ENCODE results near the gene GREB1L. TPM values are rescaled to one million over a fixed set of nuclear protein-coding genes. Genes with fewer than 3 reads are reported as not detected.

The GREB1L gene
- total RNA-seq, 1 experiment from 2014 or later: 0.26 TPM

DNA sequence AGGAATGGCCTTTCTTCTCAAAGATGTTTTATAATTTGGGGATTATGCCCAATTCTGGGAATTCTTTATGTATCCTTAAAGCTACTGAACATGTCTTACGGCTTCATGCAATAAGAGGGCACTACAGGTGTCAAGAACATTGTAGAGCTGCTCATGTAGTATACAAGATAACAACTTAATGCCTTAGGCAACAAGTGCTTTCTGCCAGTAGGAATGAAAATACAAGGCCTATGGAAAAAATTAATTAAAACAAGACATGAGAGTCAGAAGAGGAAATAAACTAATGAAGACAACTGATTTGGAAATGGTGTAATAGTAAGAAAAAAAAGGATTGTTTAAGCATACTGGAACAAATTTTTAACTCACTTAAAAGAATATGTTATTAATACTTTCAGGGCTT, 27.3 kb downstream of the GREB1L start:
- Mint-ChIP-seq H3K9me3 (no peaks in the 10 kb centered on the region), H3K36me3 (no peaks in the 10 kb centered on the region), H3K4me1 (peaks cover 22% of the 10 kb centered on the region), H3K27ac (no peak overlapping the region), H3K27me3 (ENCODE audit: low read depth) (no peaks in the 10 kb centered on the region; the same call in 1 of the 2 replicates), H3K4me3 (no peak overlapping the region)
- ChIA-PET POLR2A (no interaction called here), CTCF (no interaction called here)
- ATAC-seq (no peak), DNase-seq (ENCODE audit: low spot score) (no peak)
- TF ChIP-seq ZNF317 (CRISPR knock-in tag; IDR thresholded peaks at IDR 0.05; ENCODE audit: borderline replicate concordance, low read depth): no peak
- TF ChIP-seq SP1 (CRISPR knock-in tag; conservative IDR thresholded peaks at IDR 0.05): no peak
- TF ChIP-seq, protein P1, sequence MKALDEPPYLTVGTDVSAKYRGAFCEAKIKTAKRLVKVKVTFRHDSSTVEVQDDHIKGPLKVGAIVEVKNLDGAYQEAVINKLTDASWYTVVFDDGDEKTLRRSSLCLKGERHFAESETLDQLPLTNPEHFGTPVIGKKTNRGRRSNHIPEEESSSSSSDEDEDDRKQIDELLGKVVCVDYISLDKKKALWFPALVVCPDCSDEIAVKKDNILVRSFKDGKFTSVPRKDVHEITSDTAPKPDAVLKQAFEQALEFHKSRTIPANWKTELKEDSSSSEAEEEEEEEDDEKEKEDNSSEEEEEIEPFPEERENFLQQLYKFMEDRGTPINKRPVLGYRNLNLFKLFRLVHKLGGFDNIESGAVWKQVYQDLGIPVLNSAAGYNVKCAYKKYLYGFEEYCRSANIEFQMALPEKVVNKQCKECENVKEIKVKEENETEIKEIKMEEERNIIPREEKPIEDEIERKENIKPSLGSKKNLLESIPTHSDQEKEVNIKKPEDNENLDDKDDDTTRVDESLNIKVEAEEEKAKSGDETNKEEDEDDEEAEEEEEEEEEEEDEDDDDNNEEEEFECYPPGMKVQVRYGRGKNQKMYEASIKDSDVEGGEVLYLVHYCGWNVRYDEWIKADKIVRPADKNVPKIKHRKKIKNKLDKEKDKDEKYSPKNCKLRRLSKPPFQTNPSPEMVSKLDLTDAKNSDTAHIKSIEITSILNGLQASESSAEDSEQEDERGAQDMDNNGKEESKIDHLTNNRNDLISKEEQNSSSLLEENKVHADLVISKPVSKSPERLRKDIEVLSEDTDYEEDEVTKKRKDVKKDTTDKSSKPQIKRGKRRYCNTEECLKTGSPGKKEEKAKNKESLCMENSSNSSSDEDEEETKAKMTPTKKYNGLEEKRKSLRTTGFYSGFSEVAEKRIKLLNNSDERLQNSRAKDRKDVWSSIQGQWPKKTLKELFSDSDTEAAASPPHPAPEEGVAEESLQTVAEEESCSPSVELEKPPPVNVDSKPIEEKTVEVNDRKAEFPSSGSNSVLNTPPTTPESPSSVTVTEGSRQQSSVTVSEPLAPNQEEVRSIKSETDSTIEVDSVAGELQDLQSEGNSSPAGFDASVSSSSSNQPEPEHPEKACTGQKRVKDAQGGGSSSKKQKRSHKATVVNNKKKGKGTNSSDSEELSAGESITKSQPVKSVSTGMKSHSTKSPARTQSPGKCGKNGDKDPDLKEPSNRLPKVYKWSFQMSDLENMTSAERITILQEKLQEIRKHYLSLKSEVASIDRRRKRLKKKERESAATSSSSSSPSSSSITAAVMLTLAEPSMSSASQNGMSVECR (CRISPR knock-in tag; IDR thresholded peaks at IDR 0.05; ENCODE audit: borderline replicate concordance): no peak
- no peak for TF ChIP-seq ZNF263 (CRISPR knock-in tag; IDR thresholded peaks at IDR 0.05; ENCODE audit: low read depth)
- no peak for TF ChIP-seq CREM (CRISPR knock-in tag; IDR thresholded peaks at IDR 0.05)
- TF ChIP-seq, protein P2, sequence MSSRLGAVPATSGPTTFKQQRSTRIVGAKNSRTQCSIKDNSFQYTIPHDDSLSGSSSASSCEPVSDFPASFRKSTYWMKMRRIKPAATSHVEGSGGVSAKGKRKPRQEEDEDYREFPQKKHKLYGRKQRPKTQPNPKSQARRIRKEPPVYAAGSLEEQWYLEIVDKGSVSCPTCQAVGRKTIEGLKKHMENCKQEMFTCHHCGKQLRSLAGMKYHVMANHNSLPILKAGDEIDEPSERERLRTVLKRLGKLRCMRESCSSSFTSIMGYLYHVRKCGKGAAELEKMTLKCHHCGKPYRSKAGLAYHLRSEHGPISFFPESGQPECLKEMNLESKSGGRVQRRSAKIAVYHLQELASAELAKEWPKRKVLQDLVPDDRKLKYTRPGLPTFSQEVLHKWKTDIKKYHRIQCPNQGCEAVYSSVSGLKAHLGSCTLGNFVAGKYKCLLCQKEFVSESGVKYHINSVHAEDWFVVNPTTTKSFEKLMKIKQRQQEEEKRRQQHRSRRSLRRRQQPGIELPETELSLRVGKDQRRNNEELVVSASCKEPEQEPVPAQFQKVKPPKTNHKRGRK (CRISPR knock-in tag; IDR thresholded peaks at IDR 0.05; ENCODE audit: borderline replicate concordance): no peak
- no peak for TF ChIP-seq GTF2I (CRISPR knock-in tag; conservative IDR thresholded peaks at IDR 0.05)
- TF ChIP-seq FOXK1 (CRISPR knock-in tag; IDR thresholded peaks at IDR 0.05): no peak

DNA sequence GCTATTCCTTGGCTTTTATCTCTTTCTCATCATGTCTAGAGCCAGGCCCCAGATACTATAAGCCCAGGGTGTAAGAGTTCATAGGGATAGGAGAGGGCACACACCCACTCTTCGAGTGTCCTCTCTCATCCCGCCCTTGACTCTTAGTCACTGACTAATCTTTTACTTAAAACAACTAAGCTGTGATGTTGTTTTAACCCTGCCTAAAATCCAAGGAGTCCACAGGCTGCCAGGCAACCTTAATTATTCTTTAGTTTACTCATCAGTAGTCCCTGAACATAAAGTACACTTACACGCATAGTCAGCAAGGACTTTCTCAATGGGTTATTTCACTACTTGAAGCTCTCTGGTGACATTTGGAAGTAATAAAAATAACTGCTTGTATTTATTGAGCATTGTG, 28.4 kb downstream of the GREB1L start:
- no peaks in the 10 kb centered on the region; the same call in 1 of the 2 replicates for H3K27me3 Mint-ChIP-seq (ENCODE audit: low read depth)
- DNase-seq (ENCODE audit: low spot score) (no peak), ATAC-seq (no peak)
- POLR2A ChIA-PET: interaction anchor here (0.6 kb wide), 1 partner anchor 17 kb away, joined by 3 read pairs; no protein-coding TSS in a partner anchor
- H3K36me3 Mint-ChIP-seq: no peaks in the 10 kb centered on the region
- peaks cover 12% of the 10 kb centered on the region for H3K4me1 Mint-ChIP-seq
- no peak for TF ChIP-seq EMX1 (CRISPR knock-in tag; IDR thresholded peaks at IDR 0.05)
- TF ChIP-seq, protein P3, sequence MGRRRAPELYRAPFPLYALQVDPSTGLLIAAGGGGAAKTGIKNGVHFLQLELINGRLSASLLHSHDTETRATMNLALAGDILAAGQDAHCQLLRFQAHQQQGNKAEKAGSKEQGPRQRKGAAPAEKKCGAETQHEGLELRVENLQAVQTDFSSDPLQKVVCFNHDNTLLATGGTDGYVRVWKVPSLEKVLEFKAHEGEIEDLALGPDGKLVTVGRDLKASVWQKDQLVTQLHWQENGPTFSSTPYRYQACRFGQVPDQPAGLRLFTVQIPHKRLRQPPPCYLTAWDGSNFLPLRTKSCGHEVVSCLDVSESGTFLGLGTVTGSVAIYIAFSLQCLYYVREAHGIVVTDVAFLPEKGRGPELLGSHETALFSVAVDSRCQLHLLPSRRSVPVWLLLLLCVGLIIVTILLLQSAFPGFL (CRISPR knock-in tag; IDR thresholded peaks at IDR 0.05; ENCODE audit: borderline replicate concordance): no peak
- TF ChIP-seq GRHL2 (CRISPR knock-in tag; IDR thresholded peaks at IDR 0.05; ENCODE audit: insufficient replicate concordance, severe bottlenecking): no peak
- TF ChIP-seq, protein P4, sequence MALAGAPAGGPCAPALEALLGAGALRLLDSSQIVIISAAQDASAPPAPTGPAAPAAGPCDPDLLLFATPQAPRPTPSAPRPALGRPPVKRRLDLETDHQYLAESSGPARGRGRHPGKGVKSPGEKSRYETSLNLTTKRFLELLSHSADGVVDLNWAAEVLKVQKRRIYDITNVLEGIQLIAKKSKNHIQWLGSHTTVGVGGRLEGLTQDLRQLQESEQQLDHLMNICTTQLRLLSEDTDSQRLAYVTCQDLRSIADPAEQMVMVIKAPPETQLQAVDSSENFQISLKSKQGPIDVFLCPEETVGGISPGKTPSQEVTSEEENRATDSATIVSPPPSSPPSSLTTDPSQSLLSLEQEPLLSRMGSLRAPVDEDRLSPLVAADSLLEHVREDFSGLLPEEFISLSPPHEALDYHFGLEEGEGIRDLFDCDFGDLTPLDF (CRISPR knock-in tag; IDR thresholded peaks at IDR 0.05): no peak
- TF ChIP-seq, protein P5, sequence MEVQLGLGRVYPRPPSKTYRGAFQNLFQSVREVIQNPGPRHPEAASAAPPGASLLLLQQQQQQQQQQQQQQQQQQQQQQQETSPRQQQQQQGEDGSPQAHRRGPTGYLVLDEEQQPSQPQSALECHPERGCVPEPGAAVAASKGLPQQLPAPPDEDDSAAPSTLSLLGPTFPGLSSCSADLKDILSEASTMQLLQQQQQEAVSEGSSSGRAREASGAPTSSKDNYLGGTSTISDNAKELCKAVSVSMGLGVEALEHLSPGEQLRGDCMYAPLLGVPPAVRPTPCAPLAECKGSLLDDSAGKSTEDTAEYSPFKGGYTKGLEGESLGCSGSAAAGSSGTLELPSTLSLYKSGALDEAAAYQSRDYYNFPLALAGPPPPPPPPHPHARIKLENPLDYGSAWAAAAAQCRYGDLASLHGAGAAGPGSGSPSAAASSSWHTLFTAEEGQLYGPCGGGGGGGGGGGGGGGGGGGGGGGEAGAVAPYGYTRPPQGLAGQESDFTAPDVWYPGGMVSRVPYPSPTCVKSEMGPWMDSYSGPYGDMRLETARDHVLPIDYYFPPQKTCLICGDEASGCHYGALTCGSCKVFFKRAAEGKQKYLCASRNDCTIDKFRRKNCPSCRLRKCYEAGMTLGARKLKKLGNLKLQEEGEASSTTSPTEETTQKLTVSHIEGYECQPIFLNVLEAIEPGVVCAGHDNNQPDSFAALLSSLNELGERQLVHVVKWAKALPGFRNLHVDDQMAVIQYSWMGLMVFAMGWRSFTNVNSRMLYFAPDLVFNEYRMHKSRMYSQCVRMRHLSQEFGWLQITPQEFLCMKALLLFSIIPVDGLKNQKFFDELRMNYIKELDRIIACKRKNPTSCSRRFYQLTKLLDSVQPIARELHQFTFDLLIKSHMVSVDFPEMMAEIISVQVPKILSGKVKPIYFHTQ (CRISPR knock-in tag; IDR thresholded peaks at IDR 0.05): no peak
- no peak for TF ChIP-seq ZNF671 (CRISPR knock-in tag; IDR thresholded peaks at IDR 0.05)
- no peak for TF ChIP-seq ZNF263 (CRISPR knock-in tag; IDR thresholded peaks at IDR 0.05; ENCODE audit: low read depth)
- TF ChIP-seq CREM (CRISPR knock-in tag; IDR thresholded peaks at IDR 0.05): no peak
- no peak for TF ChIP-seq ZNF317 (CRISPR knock-in tag; IDR thresholded peaks at IDR 0.05; ENCODE audit: borderline replicate concordance, low read depth)
- no peak for TF ChIP-seq ETV6 (CRISPR knock-in tag; IDR thresholded peaks at IDR 0.05)
- no peaks in the 10 kb centered on the region for H3K9me3 Mint-ChIP-seq
- no peak overlapping the region for H3K4me3 Mint-ChIP-seq
- CTCF ChIA-PET: no interaction called here
- H3K27ac Mint-ChIP-seq: no peak overlapping the region

Data from WTC11 (cell line).